HG03432 (cell line): ENCODE results near the gene RHBDF2.
"Not testable (repeated sequence)": the region's sequence is repeated elsewhere in the genome, so short reads cannot be mapped to it uniquely, and the experiment has no call there.

Source experiments
- ATAC-seq: cut with Tn5 transposase; IDR thresholded peaks from one replicate; pipeline ENCODE4 v1.9.1; 2021; ENCODE audit warnings: mild to moderate bottlenecking, moderate library complexity; ENCODE audit not compliant: unreplicated experiment

Gene RHBDF2

DNA sequence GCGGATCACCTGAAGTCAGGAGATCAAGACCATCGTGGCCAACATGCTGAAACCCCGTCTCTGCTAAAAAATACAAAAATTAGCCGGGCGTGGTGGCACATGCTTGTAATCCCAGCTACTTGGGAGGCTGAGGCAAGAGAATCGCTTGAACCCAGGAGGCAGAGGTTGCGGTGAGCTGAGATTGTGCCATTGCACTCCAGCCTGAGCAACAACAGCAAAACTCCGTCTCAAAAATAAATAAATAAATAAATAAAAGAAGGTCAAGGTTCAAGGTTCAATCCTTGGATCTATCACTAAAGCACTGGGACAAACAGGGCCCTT, 24.2 kb upstream of the RHBDF2 start:
- not testable (repeated sequence) for ATAC-seq

DNA sequence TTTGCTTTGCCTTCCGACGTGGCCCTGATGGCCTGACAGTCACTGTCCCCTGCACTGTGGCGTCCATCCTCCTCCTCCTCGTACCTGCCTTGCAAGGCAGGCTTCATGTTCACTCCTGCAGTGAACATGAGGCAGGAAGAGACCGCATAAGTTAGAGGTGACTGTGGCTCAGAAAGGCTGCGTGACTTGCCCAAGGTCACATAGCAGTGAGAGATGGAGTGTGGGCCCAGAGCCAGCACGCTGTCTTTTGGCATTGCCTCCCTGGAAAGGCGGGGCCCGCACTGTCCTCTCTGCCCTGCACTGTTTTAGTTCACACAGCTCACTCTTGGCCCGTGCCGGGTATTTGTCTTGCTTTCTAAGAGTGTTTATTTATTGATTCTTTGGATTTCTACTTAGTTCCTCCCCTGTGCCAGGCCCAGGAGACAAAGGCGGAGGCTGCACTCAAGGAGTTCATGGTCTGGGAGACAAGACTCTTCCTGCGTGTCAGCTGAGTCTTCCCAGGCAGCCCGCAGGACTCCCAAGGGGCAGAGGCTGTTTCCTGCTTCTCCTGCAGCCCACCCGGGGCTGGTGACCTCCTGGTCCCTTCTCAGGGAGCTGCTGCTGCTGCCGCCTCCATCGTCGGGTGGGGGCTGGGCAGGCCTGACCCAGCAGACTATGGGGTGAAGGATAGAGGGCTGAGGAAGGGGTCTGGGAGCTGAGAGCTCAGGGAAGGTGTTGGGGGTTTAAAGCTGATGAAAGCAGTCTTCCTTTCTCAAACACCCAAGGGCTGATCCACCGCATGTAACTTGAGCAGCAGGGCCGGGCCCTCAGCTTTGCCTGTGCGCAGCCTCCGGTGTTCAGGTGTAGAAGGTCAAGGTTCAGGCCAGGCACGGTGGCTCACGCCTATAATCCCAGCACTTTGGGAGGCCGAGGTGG, 23.6 kb upstream of the RHBDF2 start:
- no peak for ATAC-seq

DNA sequence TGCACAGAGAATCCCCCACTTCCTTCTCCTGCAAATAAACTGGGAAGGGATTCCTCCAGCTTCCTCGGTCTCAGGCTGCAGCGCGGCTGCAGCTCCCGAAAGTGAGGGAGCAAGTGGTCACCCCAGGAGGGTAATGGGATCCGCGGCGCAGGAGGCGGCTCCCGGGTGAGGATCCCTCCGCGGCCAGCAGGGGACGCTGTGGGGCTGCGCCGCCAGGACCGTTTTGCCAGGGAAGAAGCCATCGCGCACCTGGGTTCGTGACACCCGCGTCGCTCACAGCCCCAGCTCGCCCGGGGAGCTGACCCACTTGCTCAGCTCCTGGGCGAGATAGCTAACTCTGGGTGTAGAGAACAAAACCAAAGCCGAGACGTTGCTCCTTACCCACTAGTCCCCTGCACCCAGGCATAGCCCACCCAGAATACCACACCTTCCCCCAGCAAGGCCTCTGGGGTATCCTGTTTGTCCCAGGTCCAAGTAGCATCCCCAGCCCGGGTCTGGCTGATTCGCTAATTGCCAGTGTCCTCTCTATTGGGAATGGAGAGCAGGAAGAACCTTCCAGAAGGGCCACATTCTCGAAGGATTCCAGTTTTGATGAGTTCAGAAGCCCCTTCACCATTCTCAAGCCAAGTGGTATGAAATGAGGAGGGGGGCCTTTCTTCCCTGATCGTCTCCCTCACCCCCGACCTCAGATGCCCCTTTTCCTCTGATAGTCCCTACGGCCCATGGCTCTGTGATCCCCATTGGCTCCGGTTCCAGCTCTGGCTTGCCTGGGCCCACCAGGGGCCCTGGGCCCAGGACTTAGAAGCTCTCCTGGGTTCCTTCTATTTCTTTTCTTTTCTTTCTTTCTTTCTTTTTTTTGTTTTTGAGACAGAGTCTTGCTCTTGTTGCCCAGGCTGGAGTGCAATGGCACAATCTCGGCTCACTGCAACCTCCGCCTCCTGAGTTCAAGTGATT, 22.1 kb upstream of the RHBDF2 start:
- ATAC-seq: peak; percentile 38

GRCh38 chr17:76521683-76522082, 20.5 kb upstream of the RHBDF2 start:
- ATAC-seq: not testable (repeated sequence)

- no peak for ATAC-seq
Observed at GRCh38 chr17:76521262-76521661, 20.0 kb upstream of the RHBDF2 start.

- ATAC-seq: no peak
Observed at GRCh38 chr17:76519048-76519966, 18.1 kb upstream of the RHBDF2 start.

GRCh38 chr17:76517638-76518038, 16.4 kb upstream of the RHBDF2 start:
- no peak for ATAC-seq

- ATAC-seq: peak; percentile 61
Observed at GRCh38 chr17:76515274-76515949, 14.2 kb upstream of the RHBDF2 start.

GRCh38 chr17:76514355-76514754, 13.1 kb upstream of the RHBDF2 start:
- not testable (repeated sequence) for ATAC-seq

DNA sequence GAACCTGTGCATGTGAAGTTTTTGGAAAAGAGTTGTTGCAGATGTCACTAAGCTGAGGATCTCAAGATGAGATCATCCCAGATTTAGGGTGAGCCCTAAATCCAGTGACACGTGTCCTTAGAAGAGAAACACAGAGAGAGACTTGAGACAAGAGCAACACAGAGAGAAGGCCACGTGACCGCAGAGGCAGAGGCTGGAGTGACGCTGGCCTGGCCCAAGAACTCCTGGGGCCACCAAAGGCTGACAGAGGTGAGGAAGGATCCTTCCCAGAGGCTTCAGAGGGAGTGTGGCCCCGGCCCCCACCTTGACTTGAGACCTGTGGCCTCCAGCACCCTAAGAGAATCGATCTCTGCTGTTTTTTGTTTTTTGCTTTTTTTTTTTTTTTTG, 12.1 kb upstream of the RHBDF2 start:
- ATAC-seq: no peak

GRCh38 chr17:76512366-76513305, 11.4 kb upstream of the RHBDF2 start:
- no peak for ATAC-seq

DNA sequence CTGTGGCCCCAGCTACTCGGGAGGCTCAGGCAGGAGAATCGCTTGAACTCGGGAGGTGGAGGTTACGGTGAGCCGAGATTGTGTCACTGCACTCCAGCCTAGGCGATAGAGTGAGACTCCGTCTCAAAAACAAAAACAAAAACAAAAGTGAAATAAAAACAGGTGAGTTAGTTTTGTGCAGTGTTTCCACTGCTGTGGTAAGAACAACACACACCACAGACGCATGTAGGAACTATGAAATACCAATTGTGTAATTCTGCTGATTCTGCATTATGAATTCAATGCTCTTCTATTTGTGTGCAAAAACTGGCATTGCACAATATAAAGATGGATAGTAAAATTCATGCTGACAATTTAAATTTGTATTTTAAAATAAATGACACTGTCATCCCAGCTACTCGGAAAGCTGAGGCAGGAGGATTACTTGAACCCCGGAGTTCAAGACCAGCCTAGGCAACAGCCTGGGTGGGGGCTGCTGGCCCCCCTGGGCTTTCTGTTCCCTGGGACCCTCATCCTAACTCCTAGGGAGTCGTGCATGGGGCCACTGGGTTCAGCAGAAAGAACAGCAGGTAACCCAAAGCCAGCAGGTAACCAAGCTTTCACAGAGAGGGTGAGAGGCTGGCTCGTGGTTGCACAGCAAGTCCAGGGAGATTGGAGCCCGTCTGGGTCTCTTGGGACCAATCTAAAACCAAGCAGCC, 10.6 kb upstream of the RHBDF2 start:
- ATAC-seq: no peak

GRCh38 chr17:76510831-76511244, 9.6 kb upstream of the RHBDF2 start:
- no peak for ATAC-seq

DNA sequence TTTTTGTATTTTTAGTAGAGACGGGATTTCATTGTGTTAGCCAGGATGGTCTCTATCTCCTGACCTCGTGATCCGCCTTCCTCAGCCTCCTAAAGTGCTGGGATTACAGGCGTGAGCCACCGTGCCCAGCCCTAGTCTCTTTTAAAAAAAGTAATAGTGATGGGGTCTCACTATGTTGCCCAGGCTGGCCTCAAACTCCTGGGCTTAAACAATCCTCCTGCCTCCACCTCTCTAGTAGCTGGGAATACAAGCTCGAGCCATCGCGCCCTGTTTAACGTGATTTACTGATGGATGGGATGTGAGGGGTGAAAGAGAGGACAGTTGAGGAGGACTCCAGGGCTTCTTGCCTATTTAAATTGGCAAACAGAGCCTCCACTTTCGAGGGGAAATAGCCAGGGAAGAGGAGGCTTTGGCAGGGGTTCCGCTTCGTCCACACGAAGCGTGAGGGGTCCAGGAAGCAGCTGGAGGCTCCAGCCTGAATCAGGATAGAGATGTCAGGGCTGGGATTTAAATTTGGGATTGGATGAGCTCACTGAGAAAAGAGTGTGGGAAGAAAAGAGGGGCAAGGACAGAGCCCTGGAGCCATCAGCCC, 7.3 kb upstream of the RHBDF2 start:
- ATAC-seq: not testable (repeated sequence)

DNA sequence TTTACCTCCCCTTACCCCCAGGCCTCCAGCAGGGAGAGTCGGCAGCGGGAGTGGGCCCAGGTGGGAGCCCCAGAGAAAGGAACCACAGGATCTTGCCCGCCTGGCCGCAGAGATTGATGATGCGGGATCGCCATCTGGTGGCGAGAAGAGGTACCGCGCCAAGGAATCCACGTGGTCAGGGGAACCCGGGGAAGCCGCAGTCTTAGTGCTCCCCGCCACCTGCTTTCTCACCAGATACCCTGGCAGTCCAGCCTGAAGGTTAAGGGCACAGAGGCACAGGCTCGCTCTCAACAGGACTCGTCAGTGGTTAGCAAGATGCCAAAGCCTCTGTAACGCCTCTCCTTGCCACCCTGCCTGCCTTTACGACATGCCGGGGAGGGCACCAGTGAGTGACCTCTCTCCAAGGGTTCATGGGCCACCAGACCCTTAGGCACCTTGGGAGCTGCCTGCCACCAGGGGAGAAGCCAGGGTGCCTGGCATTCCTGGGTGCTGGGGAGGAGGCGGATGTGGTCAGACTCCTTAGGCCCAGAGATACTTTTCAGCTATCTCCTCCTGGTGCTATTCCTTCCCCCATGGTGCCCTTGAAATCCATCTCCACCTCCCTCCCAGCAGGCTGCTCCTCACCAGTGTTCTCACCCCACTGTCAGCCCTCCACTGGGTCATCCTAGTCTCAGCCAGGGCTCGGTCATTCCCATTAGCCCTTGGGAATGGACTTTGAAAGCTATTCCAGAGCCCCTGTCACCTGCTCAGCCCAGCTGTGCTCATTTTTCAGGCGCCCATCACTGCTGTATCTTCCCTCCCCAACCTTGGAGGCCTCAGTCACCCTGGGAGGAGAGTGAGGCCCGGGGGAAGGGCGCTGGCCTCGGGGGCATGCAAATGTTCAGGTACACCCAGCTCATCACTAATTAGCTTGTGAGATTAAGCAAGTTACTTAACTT, 5.5 kb upstream of the RHBDF2 start:
- peak; percentile 67 for ATAC-seq

DNA sequence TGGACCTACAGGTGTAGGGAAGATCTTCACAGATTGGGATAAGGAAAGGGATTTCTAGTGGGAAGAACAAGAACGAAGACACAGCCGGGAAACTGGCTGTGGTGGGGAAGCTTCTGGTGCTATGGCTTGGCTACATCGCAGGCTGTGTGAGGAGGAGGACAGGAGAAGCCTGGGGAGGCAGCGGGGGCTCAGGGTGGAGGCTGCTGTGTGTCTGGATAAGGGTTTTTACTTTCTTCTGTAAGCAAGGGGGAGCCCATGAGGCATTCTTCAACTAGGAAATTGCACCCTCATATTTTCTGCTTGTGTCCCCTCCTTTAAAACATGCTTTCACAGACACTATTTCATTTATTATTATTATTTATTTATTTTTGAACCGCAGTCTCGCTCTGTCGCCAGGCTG, 2.9 kb upstream of the RHBDF2 start:
- no peak for ATAC-seq
